ENCODE results near the gene RUSF1. TPM values are rescaled to one million over a fixed set of nuclear protein-coding genes. Genes with fewer than 3 reads are reported as not detected.

RUSF1 gene
- total and polyA plus RNA-seq, 9 of the 15 experiments (the other 6 are each of a cell fraction or from before 2014, with no cell fraction given) = 0.80 to 52.8 (median 27.6) TPM

DNA sequence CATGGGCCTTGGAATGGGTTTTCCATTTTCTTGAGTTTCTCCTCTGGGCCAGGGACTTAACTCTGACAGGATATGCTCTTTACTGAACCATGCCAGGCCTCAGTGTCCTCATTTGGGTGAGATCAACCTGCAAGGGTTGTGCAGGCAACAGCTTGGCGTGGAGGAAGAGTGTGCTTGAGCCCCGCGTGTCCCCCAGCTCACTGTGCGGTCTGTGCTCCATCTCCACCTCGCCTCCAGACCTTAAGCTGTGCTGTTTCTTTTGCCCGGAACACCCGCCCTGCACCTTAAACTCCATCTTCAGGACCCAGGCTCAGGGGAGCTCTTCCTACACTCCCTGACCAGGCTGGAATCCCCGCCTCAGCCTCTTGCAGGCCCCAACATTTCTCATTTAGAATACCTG is 9.7 kb downstream of the RUSF1 start (continued):
- TF ChIP-seq, protein P1, sequence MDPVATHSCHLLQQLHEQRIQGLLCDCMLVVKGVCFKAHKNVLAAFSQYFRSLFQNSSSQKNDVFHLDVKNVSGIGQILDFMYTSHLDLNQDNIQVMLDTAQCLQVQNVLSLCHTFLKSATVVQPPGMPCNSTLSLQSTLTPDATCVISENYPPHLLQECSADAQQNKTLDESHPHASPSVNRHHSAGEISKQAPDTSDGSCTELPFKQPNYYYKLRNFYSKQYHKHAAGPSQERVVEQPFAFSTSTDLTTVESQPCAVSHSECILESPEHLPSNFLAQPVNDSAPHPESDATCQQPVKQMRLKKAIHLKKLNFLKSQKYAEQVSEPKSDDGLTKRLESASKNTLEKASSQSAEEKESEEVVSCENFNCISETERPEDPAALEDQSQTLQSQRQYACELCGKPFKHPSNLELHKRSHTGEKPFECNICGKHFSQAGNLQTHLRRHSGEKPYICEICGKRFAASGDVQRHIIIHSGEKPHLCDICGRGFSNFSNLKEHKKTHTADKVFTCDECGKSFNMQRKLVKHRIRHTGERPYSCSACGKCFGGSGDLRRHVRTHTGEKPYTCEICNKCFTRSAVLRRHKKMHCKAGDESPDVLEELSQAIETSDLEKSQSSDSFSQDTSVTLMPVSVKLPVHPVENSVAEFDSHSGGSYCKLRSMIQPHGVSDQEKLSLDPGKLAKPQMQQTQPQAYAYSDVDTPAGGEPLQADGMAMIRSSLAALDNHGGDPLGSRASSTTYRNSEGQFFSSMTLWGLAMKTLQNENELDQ (CRISPR knock-in tag; IDR thresholded peaks at IDR 0.05; ENCODE audit: borderline replicate concordance) = no peak
- TF ChIP-seq MTA3 (IDR thresholded peaks at IDR 0.05; ENCODE audit: borderline replicate concordance) = no peak

DNA sequence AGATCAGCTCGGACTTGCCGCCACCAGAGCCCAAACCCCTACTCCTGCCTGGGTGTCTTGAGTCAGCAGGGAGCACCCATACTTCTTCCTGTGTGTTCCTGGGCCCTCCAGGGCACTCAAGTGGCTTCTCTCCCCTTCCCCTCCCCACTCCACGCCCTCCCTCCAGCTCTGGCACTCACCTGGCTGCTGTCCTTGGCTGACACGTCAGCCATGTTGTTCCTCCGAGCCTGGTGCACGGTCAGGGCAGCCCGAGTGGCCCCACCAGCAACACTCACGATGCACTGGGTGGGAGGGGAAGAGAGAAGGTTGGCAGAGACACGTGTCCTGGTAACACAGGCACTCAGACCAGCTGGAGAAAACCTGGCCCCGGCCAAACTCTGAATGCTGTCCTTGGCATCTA is 11.5 kb downstream of the RUSF1 start:
- in situ Hi-C loops (cut with MboI) (no loop called here), intact Hi-C loops (cut with micrococcal nuclease) (no loop called here)
- no peak for FAIRE-seq
- Histone ChIP-seq H2AFZ (ENCODE audit: low read depth, low read length) (no peak overlapping the region), H3K27me3 (ENCODE audit: control insufficient read depth in 2 of 2, insufficient read depth in 2 of 2, low read length in 2 of 2) (no peaks in the 10 kb centered on the region), H3K36me3 (ENCODE audit: control insufficient read depth, insufficient read depth, low read length) (peaks cover 79% of the 10 kb centered on the region; the same call in 2 of the 3 replicates), H3K4me3 (no peak overlapping the region), H3K9me1 (ENCODE audit: control insufficient read depth, insufficient read depth, low read length) (peaks cover 2% of the 10 kb centered on the region), H4K20me1 (replicated peaks; ENCODE audit: control insufficient read depth, insufficient read depth, low read length) (no peaks in the 10 kb centered on the region), H3K4me2 (ENCODE audit: insufficient read depth, low read length) (no peak overlapping the region), H3K4me1 (replicated peaks in 1 of 2; ENCODE audit: control insufficient read depth in 2 of 2, insufficient read depth in 2 of 2, low read length in 2 of 2) (no peaks in the 10 kb centered on the region), H3K27ac (ENCODE audit: extremely low read depth, low read depth, low read length) (no peak overlapping the region), H3K79me2 (ENCODE audit: control insufficient read depth, insufficient read depth, low read length) (no peaks in the 10 kb centered on the region), H3K9me3 (replicated peaks; ENCODE audit: control insufficient read depth, insufficient read depth, low read depth, low read length) (no peaks in the 10 kb centered on the region), H3K9ac (ENCODE audit: insufficient read depth in 1 of 2, low read depth in 2 of 2, low read length in 2 of 2) (peak overlapping the region in 1 of 2 experiments; percentile 58; a peak in 1 of 4 replicates)
- ChIA-PET POLR2A (interaction anchor here (0.7 to 3.5 kb wide), 2 partner anchors 11 to 722 kb away, joined by 3 to 29 read pairs; partner anchors contain the start of gene RUSF1), CTCF (ENCODE audit: low intra/inter-chr PET ratio) (no interaction called here)
- ATAC-seq = no peak
- no TSS peak for BruUV-seq (replicated peaks)
- WGBS (ENCODE audit: insufficient coverage, low coverage, missing lambda C conversion rate) = 85% methylated on average over 8 of the region's 10 CpGs
- TF ChIP-seq RBFOX2 (IDR thresholded peaks at IDR 0.05; ENCODE audit: low read depth, low read length) = 0 out of 2 replicates have a peak, but pooled peaks have one; percentile 34
- 0 out of 2 replicates have a peak, but pooled peaks have one; percentile 29 for TF ChIP-seq POLR2G (IDR thresholded peaks at IDR 0.05; ENCODE audit: low read depth, low read length)
- no peak for TF ChIP-seq MBD2 (IDR thresholded peaks at IDR 0.05; ENCODE audit: borderline replicate concordance, low read depth)
- DNase-seq (ENCODE audit: extremely low read depth in 1 of 4, low spot score in 3 of 4) = no peak

All from K562 (cell line).